ENCODE data around the gene SPG11. TPM values are rescaled to one million over a fixed set of nuclear protein-coding genes. Genes with fewer than 3 reads are reported as not detected.

Gene SPG11
- total RNA-seq, 1 donor from 2014 or later, result 67.3 TPM

DNA sequence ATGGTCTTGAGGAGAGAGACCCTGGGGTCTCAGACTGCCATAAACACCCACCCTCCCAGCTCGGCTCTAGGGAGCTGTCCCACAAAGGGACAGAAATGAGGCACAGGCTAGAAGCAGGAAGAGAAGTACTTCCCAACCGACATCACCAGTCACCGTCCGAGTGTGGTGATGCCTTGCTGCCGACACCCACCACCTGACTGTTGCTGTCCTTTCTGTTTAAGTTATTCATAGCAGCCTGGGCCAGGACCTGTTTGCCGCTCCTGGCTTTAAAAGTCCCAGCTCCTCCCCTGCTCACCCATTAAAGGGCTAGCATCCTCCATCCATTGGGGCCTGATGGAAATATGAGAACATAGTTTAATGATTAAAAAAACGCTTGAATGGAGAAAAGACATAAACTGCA lies 13.2 kb upstream of the SPG11 start:
- Histone ChIP-seq H3K4me3 (ENCODE audit: low read length in 3 of 3) (no peak overlapping the region), H3K27ac (ENCODE audit: low read depth, low read length) (no peak overlapping the region), H3K27me3 (ENCODE audit: control insufficient read depth in 3 of 3, insufficient read depth in 3 of 3, low read length in 3 of 3) (peaks cover 0 to 4% (median 3%) of the 10 kb centered on the region in 3 donors)

DNA sequence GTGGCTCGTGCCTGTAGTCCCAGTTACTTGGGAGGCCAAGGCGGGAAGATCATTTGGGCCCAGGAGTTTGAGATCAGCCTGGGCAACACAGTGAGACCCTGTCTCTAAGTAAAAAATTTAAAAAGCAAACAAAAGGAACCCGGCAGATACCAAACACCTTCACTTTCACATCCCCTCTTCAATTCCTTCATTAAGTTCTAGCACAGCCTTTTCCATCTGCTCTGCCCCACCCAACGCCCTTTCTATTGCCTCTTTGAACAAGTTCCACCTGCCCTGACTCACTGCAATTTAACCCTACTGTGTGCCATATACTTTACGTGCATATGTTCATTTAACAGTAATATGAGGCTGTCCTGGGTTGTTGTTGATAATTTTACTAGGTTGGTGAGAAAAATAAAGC lies 12.4 kb upstream of the SPG11 start:
- Histone ChIP-seq H3K4me3 (ENCODE audit: low read length in 3 of 3) (no peak overlapping the region), H3K27me3 (ENCODE audit: control insufficient read depth in 3 of 3, insufficient read depth in 3 of 3, low read length in 3 of 3) (peaks cover 0 to 3% (median 0%) of the 10 kb centered on the region in 3 donors), H3K9ac (ENCODE audit: low read depth in 1 of 3, low read length in 3 of 3) (no peak overlapping the region), H3K36me3 (ENCODE audit: control insufficient read depth in 3 of 3, insufficient read depth in 3 of 3, low read length in 3 of 3) (no peaks in the 10 kb centered on the region), H3K4me1 (ENCODE audit: control insufficient read depth in 3 of 3, insufficient read depth in 3 of 3, low read length in 3 of 3) (no peaks in the 10 kb centered on the region), H3K27ac (ENCODE audit: low read depth, low read length) (no peak overlapping the region), H3K9me3 (ENCODE audit: control insufficient read depth in 3 of 3, low read length in 3 of 3) (no peaks in the 10 kb centered on the region)

More for the DNA sequence above, 13.2 kb upstream of the SPG11 start:
- Histone ChIP-seq H3K9me3 (ENCODE audit: control insufficient read depth in 3 of 3, low read length in 3 of 3) (no peaks in the 10 kb centered on the region), H3K9ac (ENCODE audit: low read depth in 1 of 3, low read length in 3 of 3) (no peak overlapping the region), H3K4me1 (ENCODE audit: control insufficient read depth in 3 of 3, insufficient read depth in 3 of 3, low read length in 3 of 3) (no peaks in the 10 kb centered on the region), H3K36me3 (ENCODE audit: control insufficient read depth in 3 of 3, insufficient read depth in 3 of 3, low read length in 3 of 3) (no peaks in the 10 kb centered on the region)

DNA sequence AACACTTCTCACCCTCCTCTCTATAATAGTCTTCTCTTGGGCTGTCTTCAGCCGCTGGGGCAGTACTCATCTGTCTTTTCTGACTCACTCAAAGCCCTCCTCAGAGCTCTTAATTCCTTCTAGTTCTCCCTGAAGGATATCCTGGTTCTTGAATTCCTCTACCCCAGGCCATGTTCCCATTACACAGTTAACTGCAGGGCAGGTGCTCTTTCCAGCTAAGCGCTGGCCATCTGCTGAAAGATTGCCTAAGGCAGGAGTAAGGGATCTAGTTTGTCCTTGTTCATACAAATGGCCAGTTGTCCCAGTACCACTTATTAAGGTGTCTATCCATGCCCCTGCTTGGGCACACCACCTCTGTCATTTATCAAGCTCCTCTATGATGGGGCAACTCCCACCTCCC lies 10.2 kb upstream of the SPG11 start:
- H3K9me3 ChIP-seq (ENCODE audit: control insufficient read depth in 3 of 3, low read length in 3 of 3), result no peaks in the 10 kb centered on the region
- no peak overlapping the region for H3K4me3 ChIP-seq (ENCODE audit: low read length in 3 of 3)
- H3K27ac ChIP-seq (ENCODE audit: low read depth, low read length), result no peak overlapping the region
- no peaks in the 10 kb centered on the region for H3K4me1 ChIP-seq (ENCODE audit: control insufficient read depth in 3 of 3, insufficient read depth in 3 of 3, low read length in 3 of 3)
- no peaks in the 10 kb centered on the region for H3K27me3 ChIP-seq (ENCODE audit: control insufficient read depth in 3 of 3, insufficient read depth in 3 of 3, low read length in 3 of 3)
- H3K36me3 ChIP-seq (ENCODE audit: control insufficient read depth in 3 of 3, insufficient read depth in 3 of 3, low read length in 3 of 3), result no peaks in the 10 kb centered on the region
- no peak overlapping the region for H3K9ac ChIP-seq (ENCODE audit: low read depth in 1 of 3, low read length in 3 of 3)

DNA sequence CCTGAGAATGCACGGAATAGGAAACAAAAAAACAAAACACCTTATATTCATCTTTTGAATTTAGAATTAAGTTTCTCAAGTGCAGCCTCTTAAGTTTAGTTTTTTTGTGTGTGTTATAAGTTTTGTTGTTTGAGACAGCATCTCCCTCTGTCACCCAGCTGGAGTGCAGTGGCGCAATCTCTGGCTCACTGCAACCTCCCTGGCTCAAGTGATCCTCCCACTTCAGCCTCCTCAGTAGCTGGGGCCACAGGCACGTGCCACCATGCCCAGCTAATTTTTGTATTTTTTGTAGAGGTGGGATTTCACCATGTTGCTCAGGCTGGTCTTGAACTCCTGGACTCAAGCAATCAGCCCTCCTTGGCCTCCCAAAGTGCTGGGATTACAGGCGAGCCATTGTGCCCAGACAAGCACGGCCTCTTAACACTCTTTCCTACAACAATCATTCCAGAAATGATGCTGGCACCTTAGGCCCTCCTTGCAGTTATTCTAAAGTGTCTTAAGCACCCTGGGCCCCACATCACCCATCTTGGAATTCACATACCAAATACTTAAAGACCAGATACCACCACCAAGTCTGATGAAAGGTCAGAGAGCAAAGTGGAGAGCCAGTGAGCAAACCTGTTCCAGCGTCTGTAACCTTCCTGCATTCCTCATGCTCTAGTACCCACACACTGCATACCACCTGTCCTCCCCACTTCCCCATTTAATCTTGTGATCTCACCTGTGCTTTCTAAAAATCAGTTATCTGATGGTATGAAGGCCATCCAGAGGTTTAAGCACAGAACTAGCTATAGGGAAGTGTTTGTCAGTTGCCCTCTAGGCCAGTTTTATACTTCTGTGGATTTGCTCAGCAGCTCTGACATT lies 6.9 kb upstream of the SPG11 start:
- H3K9ac ChIP-seq (ENCODE audit: low read depth in 1 of 3, low read length in 3 of 3), result no peak overlapping the region
- no peak overlapping the region for H3K4me3 ChIP-seq (ENCODE audit: low read length in 3 of 3)
- H3K4me1 ChIP-seq (ENCODE audit: control insufficient read depth in 3 of 3, insufficient read depth in 3 of 3, low read length in 3 of 3), result no peaks in the 10 kb centered on the region
- no peak overlapping the region for H3K27ac ChIP-seq (ENCODE audit: low read depth, low read length)
- no peaks in the 10 kb centered on the region for H3K9me3 ChIP-seq (ENCODE audit: control insufficient read depth in 3 of 3, low read length in 3 of 3)
- no peaks in the 10 kb centered on the region for H3K27me3 ChIP-seq (ENCODE audit: control insufficient read depth in 3 of 3, insufficient read depth in 3 of 3, low read length in 3 of 3)
- H3K36me3 ChIP-seq (ENCODE audit: control insufficient read depth in 3 of 3, insufficient read depth in 3 of 3, low read length in 3 of 3), result no peaks in the 10 kb centered on the region

DNA sequence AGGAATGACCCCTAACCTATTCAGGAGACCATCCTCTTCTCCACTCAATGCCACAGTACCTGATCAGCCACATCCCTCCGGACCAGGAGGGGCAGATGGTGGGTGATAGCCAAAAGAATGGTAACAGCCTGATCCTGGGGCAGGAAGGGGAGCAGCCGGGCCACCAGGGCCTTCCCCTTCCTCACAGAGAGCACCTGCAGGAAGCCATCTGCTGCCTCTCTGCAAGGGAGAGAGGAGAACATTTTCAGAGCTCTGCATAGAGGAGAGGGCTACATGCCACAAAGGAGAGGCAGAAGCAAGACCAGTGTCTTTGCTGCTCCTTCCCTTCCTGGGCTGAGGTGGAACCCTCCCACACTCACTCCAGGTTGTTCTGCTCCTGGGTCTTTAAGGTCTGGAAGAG lies 5.5 kb upstream of the SPG11 start:
- H3K9me3 ChIP-seq (ENCODE audit: control insufficient read depth in 3 of 3, low read length in 3 of 3), result no peaks in the 10 kb centered on the region
- peaks cover 1 to 5% (median 4%) of the 10 kb centered on the region in 3 donors for H3K4me1 ChIP-seq (ENCODE audit: control insufficient read depth in 3 of 3, insufficient read depth in 3 of 3, low read length in 3 of 3)
- H3K4me3 ChIP-seq (ENCODE audit: low read length in 3 of 3), result no peak overlapping the region
- H3K27me3 ChIP-seq (ENCODE audit: control insufficient read depth in 3 of 3, insufficient read depth in 3 of 3, low read length in 3 of 3), result no peaks in the 10 kb centered on the region
- H3K9ac ChIP-seq (ENCODE audit: low read depth in 1 of 3, low read length in 3 of 3), result no peak overlapping the region
- H3K36me3 ChIP-seq (ENCODE audit: control insufficient read depth in 3 of 3, insufficient read depth in 3 of 3, low read length in 3 of 3), result no peaks in the 10 kb centered on the region
- H3K27ac ChIP-seq (ENCODE audit: low read depth, low read length), result no peak overlapping the region

DNA sequence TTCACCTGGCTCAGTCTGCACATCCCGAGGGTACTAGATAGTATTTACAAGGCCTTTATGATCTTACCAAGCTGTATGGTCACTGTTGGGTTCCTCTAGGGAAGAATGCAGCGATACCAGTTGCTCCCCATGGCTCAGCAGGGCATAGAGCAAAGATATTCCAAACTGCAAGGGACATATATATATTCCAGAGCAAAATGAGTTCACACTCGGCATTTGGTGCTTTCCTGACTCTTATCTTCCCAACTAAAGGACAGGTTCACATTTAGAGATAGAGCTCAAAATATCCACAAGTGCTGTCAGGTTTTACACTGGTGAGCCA lies 3.5 kb upstream of the SPG11 start:
- no peak overlapping the region for H3K4me3 ChIP-seq (ENCODE audit: low read length in 3 of 3)
- H3K36me3 ChIP-seq (ENCODE audit: control insufficient read depth in 3 of 3, insufficient read depth in 3 of 3, low read length in 3 of 3), result no peaks in the 10 kb centered on the region
- peaks cover 9 to 20% (median 14%) of the 10 kb centered on the region in 3 donors for H3K4me1 ChIP-seq (ENCODE audit: control insufficient read depth in 3 of 3, insufficient read depth in 3 of 3, low read length in 3 of 3)
- no peaks in the 10 kb centered on the region for H3K9me3 ChIP-seq (ENCODE audit: control insufficient read depth in 3 of 3, low read length in 3 of 3)
- H3K27me3 ChIP-seq (ENCODE audit: control insufficient read depth in 3 of 3, insufficient read depth in 3 of 3, low read length in 3 of 3), result no peaks in the 10 kb centered on the region
- H3K27ac ChIP-seq (ENCODE audit: low read depth, low read length), result no peak overlapping the region
- H3K9ac ChIP-seq (ENCODE audit: low read depth in 1 of 3, low read length in 3 of 3), result no peak overlapping the region

DNA sequence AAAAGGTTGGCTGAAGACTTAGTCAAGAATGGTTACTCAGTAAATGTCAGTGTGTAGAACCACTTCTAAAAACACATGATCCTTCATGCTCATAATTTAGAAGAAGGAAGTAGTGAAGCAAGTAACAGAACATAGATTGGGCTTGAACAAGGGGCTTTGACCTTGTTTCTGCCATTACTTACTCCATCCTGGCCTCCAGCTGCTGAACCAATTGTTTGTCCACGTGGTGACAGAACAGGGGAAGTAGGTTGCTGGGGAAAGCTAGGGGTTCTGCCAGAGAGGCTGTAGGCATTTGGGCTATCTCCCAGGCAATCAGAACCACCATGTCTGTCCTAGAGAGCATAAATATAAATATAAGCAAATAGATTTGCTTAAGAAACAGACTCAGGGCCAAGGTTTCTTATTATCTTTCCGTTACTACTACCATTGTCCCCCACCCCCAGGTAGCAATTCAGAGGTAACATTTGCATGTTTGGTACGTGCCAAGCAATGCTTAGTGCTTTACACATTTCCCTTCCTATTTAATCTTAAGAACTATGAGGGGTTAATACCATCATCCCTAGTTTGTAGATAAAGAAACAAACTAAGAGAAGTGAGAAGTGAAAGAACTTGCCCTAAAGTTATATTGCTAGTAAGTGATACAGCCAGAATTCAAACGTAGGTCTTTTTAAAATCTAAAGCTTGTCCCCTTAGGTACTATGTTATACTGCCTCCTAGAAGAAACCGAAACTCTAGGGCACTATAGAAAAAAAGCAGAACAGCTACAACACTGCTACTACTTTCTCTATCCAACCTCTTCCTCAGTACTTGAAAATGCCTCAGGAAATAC lies 3.0 kb upstream of the SPG11 start:
- H3K9me3 ChIP-seq (ENCODE audit: control insufficient read depth in 3 of 3, low read length in 3 of 3), result no peaks in the 10 kb centered on the region
- H3K4me3 ChIP-seq (ENCODE audit: low read length in 3 of 3), result no peak overlapping the region
- no peak overlapping the region for H3K27ac ChIP-seq (ENCODE audit: low read depth, low read length)
- H3K9ac ChIP-seq (ENCODE audit: low read depth in 1 of 3, low read length in 3 of 3), result no peak overlapping the region
- no peaks in the 10 kb centered on the region for H3K27me3 ChIP-seq (ENCODE audit: control insufficient read depth in 3 of 3, insufficient read depth in 3 of 3, low read length in 3 of 3)
- peaks cover 13 to 21% (median 17%) of the 10 kb centered on the region in 3 donors for H3K4me1 ChIP-seq (ENCODE audit: control insufficient read depth in 3 of 3, insufficient read depth in 3 of 3, low read length in 3 of 3)
- no peaks in the 10 kb centered on the region for H3K36me3 ChIP-seq (ENCODE audit: control insufficient read depth in 3 of 3, insufficient read depth in 3 of 3, low read length in 3 of 3)

DNA sequence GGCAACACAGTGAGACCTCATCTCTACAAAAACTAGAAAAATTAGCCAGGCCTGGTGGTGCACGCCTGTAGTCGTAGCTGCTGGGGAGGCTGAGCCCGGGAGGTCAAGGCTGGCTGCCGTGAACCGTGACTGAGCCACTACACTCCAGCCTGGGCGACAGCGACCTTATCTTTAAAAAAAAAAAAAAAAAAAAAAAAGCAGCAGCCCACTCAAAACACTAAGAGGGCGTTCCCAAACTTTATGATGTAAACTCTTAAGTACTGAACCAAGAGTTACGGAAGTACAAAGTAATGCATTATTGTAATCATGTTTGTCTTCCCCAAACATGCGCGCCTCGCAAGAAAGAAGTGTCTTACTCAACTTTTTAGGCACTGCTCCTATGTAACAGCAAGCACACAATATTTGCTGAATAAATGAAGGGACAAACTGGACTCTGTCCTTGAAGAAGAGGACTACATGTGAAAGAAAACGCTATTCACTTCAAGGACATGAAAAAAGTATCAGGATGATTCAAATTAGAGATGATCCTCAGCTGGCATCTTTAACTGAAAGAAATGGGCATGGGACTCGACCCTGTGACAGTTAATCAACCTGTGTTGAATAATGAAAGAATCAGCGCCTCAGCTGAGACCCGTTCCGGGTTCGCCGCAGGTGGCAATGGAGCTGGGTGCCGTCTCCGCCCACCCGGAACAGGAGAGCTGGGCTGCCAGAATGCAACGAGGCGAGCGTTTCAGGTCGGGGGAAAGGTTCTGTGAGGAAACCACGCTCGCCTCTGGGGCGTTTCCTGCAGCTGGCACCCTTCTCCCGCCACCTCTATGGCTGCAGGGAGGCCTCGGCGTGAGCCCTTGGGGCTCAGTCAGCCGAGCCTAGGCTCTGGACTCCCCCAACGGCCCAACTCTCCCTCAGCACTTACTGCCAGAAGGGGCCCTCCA lies 718 bp downstream of the SPG11 start:
- Histone ChIP-seq H3K9ac (ENCODE audit: low read depth in 1 of 3, low read length in 3 of 3) (peak overlapping the region; percentile 97 to 99 (median 98)), H3K4me1 (ENCODE audit: control insufficient read depth in 3 of 3, insufficient read depth in 3 of 3, low read length in 3 of 3) (peaks cover 13 to 21% (median 17%) of the 10 kb centered on the region in 3 donors), H3K27me3 (ENCODE audit: control insufficient read depth in 3 of 3, insufficient read depth in 3 of 3, low read length in 3 of 3) (no peaks in the 10 kb centered on the region), H3K36me3 (ENCODE audit: control insufficient read depth in 3 of 3, insufficient read depth in 3 of 3, low read length in 3 of 3) (peaks cover 3 to 11% (median 10%) of the 10 kb centered on the region in 3 donors), H3K9me3 (ENCODE audit: control insufficient read depth in 3 of 3, low read length in 3 of 3) (no peaks in the 10 kb centered on the region), H3K27ac (ENCODE audit: low read depth, low read length) (peak overlapping the region; percentile 98), H3K4me3 (ENCODE audit: low read length in 3 of 3) (peak overlapping the region; percentile 95 to 97 (median 97))

DNA sequence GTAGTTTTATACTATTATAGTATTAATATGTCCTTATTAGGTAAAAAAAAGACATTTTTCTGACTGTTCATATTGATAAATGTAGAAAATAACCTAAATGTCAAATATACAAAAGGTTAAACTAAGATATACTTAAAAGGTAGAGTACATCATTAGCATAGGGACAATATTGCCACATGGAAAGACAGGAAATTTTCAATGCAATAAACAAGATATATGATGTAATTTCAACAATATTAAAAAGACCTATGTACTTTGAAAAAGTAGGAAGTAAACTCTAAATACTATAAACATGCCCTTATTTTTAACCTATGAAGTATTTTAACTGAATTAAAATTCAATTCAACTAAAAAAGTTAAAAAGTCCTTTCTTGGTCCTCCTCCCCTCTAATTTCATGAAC lies 1.9 kb downstream of the SPG11 start:
- H3K9me3 ChIP-seq (ENCODE audit: control insufficient read depth in 3 of 3, low read length in 3 of 3), result no peaks in the 10 kb centered on the region
- H3K36me3 ChIP-seq (ENCODE audit: control insufficient read depth in 3 of 3, insufficient read depth in 3 of 3, low read length in 3 of 3), result peaks cover 3 to 18% (median 18%) of the 10 kb centered on the region in 3 donors
- peak overlapping the region in 1 of 3 donors; percentile 7 for H3K4me3 ChIP-seq (ENCODE audit: low read length in 3 of 3)
- H3K4me1 ChIP-seq (ENCODE audit: control insufficient read depth in 3 of 3, insufficient read depth in 3 of 3, low read length in 3 of 3), result peaks cover 15 to 29% (median 17%) of the 10 kb centered on the region in 3 donors
- H3K27ac ChIP-seq (ENCODE audit: low read depth, low read length), result no peak overlapping the region
- H3K9ac ChIP-seq (ENCODE audit: low read depth in 1 of 3, low read length in 3 of 3), result peak overlapping the region in 1 of 3 donors; percentile 98
- H3K27me3 ChIP-seq (ENCODE audit: control insufficient read depth in 3 of 3, insufficient read depth in 3 of 3, low read length in 3 of 3), result no peaks in the 10 kb centered on the region
